ENCODE data around the gene TSLP.

TSLP gene

DNA sequence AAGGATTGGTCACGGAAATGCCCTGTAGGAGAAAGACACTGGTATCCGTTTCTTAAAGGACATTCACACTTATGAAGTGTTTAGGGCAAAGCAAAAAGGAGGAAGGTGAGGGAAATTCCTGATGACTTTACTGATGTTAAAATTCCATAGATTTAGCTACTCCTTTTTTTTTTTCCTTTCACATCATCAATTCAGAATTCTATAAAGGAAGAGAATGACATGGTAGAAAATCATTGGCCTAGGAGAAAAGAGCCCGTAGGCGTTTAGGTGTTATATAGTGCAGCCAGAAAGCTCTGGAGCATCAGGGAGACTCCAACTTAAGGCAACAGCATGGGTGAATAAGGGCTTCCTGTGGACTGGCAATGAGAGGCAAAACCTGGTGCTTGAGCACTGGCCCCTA lies at the start of gene TSLP:
Gene TSLP (plus strand): TSS at position 301 of the 400 bp plus-strand sequence. CDS start 178 bp downstream, outside the sequence.
- no peak for DNase-seq

DNA sequence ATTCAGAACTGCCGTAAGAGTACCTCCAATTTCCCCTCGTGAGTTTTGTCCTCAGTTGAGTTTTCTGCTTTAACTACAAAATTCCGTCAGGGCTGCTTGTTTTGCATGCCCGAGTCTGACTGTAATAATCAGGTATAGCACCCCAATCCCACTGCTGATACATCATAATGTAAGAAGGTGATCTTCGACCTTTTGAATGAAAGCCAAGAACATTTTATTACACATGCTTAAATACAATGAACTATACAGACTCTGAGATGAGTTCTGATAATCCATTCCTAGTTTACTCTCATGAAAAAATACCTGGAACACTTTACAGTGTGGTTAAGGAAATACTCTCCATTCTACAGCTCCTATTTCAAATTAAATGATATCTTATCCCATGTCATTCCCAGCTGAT lies 49.2 kb upstream of the TSLP start:
- DNase-seq: no peak

DNA sequence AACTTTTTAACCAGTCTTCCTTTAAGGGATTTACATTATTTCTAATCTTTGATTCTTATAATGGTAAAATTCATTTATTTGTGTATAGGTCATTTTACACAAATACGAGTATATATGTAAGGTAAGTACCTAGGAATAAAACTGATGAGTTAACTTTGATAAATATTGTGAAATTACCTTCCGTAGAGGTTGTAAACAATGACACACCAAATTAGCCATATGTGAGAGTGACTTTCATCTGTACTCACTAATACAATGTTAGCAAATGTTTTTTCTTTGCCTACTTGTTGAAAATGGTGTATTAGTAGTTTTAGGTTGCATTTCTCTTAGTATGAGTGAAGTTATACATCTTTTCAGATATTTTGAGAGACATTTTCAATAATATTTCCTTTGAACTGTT lies 42.6 kb upstream of the TSLP start:
- DNase-seq: no peak

DNA sequence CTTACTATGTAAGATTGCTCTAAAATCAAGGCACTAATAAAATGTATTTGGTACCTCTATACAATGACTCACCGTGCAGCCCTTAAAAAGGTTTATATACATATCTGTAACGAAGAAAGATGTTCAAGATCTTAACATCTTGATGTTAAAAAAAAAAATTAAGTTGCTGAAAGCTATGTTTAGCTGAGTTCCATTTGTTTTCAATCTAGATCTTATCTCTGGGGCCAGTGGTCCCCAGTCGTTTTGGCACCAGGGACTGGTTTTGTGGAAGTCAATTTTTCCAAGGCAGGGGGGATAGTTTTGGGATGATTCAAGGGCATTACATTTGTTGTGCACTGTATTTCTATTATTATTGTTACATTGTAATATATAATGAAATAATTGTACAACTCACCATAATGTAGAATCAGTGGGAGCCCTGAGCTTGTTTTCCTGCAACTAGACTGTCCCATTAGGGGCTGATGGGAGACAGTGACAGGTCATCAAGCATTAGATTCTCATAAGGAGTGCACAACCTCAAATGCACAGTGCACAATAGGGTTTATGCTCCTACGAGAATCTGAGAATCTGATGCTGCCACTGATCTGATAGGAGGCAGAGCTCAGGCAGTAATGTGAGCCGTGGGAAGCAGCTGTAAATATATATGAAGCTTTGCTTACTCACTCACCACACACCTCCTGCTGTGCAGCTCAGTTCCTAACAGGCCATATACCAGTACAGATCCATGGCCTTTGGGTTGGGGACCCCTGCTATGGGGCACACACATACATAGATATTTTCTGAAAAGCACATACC lies 27.6 kb upstream of the TSLP start:
- DNase-seq: no peak

DNA sequence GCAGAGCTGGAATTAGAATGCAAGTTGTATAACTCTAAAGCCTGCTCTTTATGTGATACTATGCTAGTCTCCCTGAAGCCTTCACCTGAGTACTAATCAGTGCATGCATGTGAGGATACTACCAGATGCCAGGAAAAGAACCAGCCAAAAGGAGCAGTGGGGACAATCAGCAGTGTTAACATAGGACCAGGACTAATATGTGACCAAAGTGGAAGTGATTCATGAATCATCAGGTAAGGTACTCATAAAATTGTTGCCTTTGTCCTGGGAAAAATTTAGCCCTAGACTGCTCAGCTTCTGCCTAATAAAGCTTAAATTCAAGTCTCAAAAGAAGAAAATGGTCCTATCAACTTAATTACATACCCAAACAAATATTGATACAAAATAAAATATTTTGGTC lies 13.4 kb upstream of the TSLP start:
- no peak for DNase-seq

DNA sequence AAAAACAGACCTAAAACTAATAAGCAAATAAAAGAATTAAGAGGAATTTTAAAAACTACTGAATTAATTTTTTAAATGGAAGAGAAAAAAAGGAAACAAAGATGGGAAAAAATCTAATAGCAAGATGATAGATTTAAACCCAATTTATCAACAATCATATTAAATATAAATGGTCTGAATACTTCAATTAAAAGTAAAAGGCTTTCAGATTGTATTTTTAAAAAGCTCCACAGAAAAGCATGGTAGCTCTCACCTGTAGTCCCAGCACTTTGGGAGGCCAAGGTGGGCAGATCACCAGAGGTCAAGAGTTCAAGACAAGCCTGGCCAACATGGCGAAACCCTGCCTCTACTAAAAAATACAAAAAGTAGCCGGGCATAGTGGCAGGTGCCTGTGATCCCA lies 11.3 kb upstream of the TSLP start:
- no peak for DNase-seq

DNA sequence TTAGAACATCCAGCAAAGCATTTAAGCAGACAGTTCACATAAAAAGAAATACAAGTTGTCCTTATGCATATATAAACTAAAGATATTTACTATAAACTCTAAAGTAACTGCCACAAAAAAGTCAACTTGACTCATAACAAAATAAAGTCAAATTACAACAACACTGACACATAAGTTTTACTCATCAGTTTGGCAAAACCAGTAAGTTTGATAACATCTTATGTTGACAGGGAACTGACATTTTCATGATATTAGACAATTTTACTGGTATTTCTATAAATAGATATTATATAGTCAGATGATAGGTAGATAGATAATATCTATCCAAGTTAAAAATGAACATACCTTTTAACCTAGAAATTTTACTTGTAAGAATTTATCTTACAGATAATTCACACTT lies 9.9 kb upstream of the TSLP start:
- DNase-seq: no peak

DNA sequence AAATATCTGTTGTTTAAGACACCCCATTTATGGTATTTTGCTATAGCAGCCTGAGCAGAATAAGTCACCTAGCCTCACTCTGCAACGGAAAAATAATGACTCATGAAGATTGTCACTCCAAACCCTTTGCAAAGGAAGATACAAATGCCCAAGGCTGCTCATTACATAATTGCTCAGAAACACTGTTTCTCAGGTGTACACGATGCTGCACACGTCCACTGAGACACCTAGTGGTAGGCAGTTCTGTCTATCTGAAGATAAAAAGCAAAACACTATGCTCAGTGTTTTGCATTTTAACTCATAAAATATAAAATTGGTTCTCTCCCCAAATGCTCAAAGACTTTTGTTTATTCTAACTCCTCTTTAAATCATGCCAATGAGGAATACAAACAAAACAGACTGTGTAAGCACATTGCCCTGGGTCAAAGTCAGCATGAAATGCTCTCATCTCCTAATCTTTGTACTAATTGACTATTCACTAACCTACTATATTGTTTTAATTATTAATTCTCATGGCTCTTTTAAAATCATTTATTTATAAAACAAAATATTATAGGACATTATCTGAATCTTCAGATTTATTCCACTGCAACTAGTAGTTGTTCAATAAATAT lies 7.7 kb upstream of the TSLP start:
- no peak for DNase-seq

DNA sequence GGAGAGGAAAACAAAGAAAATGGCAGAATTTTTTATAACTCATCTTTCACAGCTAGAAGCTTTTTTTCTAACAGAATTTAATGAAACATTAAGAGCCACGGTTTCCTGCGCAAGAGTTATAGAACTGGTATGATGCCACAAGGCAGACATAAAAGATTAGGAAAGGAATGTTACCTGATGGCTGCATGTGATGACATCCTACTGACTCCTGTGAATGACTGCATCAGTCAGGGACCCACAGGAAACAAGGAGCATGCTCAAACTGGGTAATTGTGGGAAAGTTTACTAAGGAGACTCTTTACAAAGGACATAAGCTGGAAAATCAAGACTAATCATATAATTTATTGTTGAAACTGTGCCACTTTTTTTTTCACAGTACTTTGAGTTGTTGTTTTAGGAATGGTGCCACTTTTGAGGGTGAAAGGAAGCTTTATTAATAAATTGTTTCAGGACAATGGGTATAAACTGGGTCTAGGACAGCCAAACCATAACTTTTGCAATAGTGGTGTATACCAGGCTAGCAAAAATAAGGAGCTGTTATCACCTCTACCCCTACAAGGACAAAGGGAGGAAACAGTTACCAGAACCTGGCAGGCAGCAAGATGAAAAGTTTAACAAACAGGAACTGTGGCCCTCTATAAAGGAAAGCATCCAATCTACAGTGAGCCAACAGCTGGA lies 5.1 kb upstream of the TSLP start:
- no peak for DNase-seq

DNA sequence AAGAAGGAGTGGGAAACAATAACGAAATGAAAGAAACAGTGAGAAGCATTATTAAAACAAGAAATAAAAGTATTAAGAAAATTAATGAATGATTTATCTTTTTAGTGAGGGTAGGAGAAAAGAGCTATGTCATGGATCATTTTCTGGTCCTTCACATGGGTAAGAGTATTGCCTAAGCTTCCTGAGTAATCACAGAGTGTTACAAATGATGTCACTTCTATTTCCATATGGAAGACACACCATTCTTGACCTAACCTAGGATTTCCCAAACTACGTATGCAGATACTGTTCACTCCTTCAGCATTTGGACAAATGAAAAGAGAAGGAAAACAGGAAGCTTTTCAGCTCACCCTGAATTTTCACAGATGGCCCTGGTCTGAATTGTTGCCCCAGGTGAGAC lies 3.3 kb upstream of the TSLP start:
- no peak for DNase-seq

DNA sequence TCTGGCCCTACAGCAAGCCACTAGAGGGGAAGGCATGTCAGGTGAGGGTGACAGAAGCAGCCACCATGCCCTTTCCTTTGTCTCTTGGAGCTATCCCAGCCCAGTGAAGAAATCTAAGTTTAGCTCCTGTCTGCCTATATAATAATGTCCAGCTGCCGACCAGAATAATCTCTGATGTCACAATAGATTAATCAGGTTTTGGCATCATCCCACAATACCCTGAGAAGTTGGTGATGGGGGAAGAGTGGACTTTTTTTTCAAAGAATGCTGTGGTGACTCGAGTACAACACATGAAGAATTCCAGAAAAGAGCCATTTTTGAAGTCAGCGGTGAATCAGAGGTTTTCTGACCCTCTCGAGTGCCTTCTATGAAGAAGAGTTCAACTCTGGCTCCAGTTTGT lies 1.7 kb upstream of the TSLP start:
- DNase-seq: no peak

DNA sequence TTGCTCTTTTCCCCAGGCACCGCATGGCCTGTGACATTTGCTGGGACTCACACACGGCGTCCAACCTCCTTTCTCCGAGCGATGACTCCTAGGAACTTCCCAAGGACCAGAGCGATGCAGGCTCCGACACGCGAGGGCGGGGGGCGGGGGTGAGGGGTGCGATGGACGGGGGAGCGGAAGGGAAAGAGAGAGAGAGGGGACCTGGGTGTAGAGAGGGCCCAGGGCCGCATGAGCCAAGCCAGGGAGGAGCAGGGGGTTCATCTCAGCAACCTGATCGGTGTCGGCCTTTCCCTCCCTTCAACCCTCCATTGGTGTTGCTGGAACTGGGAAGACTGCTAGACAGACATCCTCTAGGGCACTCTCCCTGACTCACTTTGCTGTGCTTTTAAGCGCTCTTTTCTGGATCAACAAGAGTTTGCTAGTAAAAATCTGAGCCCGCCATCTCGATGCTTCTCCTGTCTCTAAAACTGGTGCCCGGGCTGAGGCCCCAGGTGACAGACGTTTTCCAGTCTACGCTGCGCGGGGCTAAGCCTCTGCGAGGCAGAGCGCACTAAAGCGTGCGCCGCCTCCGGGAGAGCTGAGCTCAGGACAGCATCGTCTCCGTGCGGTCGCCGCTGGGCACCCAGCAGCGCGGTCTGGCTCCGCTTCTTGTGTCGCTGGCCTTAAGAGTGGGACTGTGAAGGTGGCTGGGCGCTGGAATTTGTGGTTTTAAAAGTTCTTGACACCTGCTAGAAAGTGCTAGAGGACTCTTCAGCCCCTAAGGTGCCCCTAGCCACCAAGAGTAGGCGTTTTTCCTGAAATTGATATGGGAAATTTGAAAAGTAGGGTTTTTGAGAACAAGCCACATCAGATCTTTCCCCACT lies 1.0 kb upstream of the TSLP start:
- peak; percentile 26 for DNase-seq

DNA sequence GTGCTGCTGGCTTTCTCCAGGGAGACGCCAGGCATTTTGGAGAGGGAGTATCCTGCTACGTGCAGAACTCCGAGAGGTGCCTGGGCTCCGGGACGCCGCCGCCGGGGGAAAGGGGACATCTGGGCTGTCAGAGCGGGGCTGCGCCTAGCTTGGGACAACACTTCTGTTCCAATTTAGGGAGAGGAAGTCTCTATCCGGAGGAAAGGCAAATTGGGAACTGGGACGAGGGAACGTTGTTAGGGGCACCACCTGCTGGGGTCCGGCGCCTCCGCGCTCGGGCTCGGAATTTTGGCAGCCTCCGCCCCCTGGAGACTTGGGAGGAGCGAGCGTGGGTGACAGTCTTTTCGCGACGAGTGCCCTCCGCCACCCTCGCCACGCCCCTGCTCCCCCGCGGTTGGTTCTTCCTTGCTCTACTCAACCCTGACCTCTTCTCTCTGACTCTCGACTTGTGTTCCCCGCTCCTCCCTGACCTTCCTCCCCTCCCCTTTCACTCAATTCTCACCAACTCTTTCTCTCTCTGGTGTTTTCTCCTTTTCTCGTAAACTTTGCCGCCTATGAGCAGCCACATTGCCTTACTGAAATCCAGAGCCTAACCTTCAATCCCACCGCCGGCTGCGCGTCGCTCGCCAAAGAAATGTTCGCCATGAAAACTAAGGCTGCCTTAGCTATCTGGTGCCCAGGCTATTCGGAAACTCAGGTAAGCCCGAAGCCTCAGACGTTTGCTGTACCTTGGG lies 1.6 kb downstream of the TSLP start:
- DNase-seq: peak; percentile 25

DNA sequence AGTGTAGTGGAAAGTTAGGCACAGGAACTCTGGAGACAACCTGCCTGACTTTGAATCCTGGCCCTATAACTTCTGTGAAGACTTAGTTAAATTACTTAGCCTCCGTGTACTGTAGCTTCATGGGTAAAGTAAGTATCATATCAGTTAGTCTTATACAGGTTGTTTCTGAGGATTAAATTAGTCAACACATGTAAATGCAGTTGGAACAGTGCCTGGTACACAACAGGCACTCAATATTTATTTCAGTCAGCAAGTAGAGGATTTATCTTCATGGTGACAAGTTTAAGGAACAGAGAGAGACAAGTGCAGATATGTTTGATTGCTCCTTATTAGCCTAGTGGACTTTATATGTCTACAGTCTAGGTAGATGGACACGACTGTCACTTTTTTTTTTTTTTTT lies 2.7 kb downstream of the TSLP start:
- no peak for DNase-seq

DNA sequence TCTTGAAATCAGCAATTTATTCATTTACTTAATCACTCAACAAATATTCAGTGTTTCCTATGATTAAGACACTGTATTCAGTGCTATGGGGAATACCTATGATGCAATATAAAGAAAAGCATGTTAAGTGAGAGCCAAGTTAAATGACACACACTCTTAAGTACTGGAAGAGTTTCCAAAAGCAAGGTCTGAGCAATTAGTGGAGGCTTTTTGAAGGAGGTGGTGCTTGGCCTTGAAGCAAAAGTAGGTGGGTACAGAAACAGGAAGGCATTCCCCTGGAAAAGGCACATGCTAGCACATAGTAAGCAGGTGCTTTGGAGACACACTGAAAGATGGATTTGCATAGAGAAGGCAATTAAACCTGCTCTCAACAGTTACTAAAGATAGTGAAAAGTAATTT lies 4.0 kb downstream of the TSLP start:
- DNase-seq: no peak

DNA sequence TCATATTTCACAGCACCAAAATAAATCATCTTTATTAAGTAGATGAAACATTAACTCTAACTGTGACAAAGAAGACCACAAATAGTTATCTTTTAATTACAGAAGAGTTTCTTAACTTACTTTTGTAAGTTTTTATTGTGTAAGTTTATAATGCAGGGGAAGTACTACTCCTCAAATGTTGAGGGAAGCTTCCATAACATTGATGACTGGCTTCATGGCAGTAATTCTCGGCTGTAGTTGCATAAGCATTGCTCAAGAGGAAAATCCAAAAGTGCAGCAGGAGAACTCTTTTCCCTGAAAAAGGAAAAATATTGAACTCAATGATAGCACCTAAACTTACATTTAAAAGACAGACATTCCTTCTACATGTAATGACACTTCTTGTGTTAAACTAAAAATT lies 4.6 kb downstream of the TSLP start:
- DNase-seq: no peak

DNA sequence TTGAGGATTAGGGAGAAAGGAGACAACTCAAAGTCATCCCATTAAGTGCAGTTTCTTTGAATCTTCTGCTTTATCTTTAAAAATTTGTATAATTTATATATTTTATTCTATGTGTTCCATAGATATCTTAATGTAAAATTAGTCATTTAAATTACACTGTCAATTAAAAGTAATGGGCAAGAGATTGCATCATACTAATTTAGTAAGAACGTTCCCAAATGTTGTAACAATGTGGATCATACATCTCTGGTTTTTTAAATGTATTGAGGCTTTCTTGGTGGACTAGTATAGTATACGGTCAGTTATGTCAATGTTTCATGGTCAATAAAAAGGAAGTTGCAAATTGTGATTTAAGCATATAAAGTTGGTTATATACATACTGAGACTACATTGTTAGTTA lies 6.2 kb downstream of the TSLP start:
- no peak for DNase-seq

DNA sequence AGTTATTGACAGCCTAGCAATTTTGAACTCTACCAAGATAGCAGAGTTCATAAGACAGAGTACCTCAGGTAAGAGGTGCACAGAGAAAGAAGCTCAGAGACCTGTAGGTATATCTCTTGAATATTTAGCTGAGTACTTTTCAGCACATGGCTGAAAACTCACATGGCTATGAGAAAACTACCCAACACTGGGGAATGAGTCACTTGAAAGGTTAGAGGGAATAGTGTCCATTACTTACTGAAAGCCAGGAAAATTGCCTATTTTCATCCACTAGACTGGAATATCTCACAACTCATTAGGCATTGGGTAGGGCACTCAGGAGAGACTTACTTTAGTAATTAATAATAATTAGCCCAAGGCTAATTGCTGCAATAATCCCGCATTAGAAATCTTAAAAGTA lies 8.3 kb downstream of the TSLP start:
- no peak for DNase-seq

DNA sequence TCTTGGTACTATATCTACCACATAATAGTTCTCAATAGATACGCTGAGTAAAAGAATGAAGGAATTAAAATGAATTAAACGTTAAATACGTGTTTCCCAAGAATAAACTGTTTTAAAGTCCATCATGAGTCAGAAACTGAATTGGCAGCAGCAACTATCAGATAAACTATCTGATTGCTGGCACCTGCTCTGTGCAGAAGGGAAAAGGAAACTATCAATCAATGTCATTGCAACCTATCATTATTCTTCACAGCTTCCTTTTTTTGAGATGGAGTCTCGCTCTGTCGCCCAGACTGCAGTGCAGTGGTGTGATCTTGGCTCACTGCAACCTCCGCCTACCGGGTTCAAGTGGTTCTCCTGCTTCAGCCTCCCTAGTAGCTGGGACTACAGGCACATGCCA lies 11.8 kb downstream of the TSLP start:
- no peak for DNase-seq

DNA sequence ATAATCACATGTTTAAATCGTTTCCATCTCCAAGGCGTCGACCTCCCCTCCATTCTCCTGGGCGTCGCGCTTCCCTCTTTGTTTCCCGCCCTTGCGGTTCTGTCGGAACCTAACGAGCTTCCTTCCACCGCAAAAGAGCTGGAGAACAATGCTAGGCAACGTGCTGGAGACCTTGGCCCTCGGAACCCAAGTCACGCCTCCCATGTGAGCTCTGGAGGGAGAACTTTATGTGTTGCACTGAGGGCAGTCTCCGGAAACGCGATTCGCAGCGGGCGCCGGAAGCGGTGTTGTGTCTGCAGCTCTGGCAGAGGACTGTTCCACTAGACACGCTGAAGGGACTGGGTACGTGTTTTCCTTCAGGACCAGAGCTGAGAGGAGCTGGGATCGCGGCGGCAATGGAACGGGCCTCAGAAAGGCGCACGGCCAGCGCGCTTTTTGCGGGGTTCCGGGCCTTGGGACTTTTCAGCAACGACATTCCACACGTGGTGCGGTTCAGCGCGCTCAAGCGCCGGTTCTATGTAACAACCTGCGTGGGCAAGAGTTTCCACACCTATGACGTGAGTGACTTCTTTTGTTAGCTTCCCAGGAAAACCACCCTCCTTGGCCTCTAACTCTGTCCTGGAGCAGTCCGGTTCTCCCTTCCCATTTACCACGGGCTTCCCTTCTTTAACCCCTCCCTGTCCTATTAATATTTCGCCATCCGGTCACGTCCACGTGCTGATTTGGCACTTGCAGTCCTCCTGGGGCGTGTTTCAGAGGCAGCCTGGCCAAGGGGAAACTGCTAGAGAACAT lies 20.7 kb downstream of the TSLP start, which contains the start of gene WDR36:
Gene WDR36 (plus strand): TSS at position 287 of the 792 bp plus-strand sequence. CDS start 109 bp downstream, at position 396.
- DNase-seq: peak; percentile 93

DNA sequence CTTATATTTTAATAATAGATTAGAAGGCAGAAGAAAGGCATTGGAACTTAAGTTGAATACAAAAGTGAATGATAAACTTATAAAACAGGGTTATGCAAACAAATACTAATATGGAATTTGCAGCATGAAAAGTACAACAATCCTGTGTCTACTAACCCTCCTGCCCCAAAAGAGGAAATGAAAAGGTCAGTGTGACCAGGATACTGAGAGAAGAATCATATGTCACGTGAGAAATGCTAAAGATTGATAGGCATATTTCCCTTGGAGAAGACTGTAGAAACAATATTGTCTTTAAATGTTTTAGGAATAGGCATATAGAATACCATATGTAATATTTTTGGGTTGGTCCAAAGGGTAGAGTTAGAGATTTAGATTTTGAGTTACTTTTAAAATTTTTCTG lies 24.5 kb downstream of the TSLP start:
- DNase-seq: no peak

All from right hindlimb (tissue), 1 donor.